SU-DHL-6 (cell line): Measurements from ENCODE around the gene IFNA7.
"Not testable (repeated sequence)": the region's sequence is repeated elsewhere in the genome, so short reads cannot be mapped to it uniquely, and the experiment has no call there.

Experiments used
- H2AFZ ChIP-seq: fragments of 200-600 bp; sonication (generic); 2 replicates; pipeline ENCODE4 v1.6.1; 2014; ENCODE audit warnings: low read depth, mild to moderate bottlenecking, moderate library complexity, mixed read lengths, antibody characterized with exemption, low read length; ENCODE audit not compliant: severe bottlenecking
- H3F3A ChIP-seq: fragments of 200-600 bp; shearing (Covaris generic); 2 replicates; pipeline ENCODE4 v1.6.0; 2016; ENCODE audit warnings: antibody characterized with exemption, mild to moderate bottlenecking; ENCODE audit not compliant: insufficient read depth
- H3K27ac ChIP-seq: fragments of 200-600 bp; sonication (generic); 2 replicates; pipeline ENCODE4 v1.5.1; 2016; ENCODE audit warnings: low read depth, mild to moderate bottlenecking, low read length, moderate library complexity, mixed read lengths
- H3K27me3 ChIP-seq: fragments of 200-600 bp; sonication (generic), shearing (Covaris generic); 2 replicates; pipeline ENCODE4 v1.6.0; 2014; ENCODE audit warnings: mild to moderate bottlenecking, low read length
- H3K36me3 ChIP-seq: fragments of 200-600 bp; sonication (generic); 2 replicates; pipeline ENCODE4 v1.6.1; 2014; ENCODE audit warnings: mild to moderate bottlenecking, low read length, mixed read lengths
- H3K4me2 ChIP-seq: fragments of 300-600, 200-600 bp; shearing (Covaris generic), sonication (generic); 2 replicates; pipeline ENCODE4 v1.6.0; 2014; ENCODE audit warnings: low read length, low read depth, mild to moderate bottlenecking; ENCODE audit not compliant: poor library complexity, severe bottlenecking
- H3K4me3 ChIP-seq: fragments of 200-600 bp; sonication (generic); 2 replicates; pipeline ENCODE4 v1.5.1; 2014; ENCODE audit warnings: antibody characterized with exemption, low read length, mild to moderate bottlenecking, mixed read lengths; ENCODE audit not compliant: insufficient read depth, poor library complexity, severe bottlenecking
- H3K79me2 ChIP-seq: fragments of 200-600 bp; sonication (generic); 2 replicates; pipeline ENCODE4 v1.6.1; 2014; ENCODE audit warnings: mild to moderate bottlenecking, low read length, moderate library complexity; ENCODE audit not compliant: insufficient read depth
- H3K9ac ChIP-seq: fragments of 200-600 bp; sonication (generic); 2 replicates; pipeline ENCODE4 v1.7.0; 2014; ENCODE audit warnings: mild to moderate bottlenecking, low read length
- H3K9me2 ChIP-seq: fragments of 200-600 bp; sonication (generic); replicated peaks from 2 replicates; pipeline ENCODE4 v1.6.1; 2014; ENCODE audit warnings: low read length; ENCODE audit not compliant: insufficient read depth
- H3K9me3 ChIP-seq: fragments of 200-600 bp; sonication (generic); 2 replicates; pipeline ENCODE4 v1.6.1; 2014; ENCODE audit warnings: low read length, mixed read lengths; ENCODE audit not compliant: insufficient read depth
- H4K20me1 ChIP-seq: fragments of 200-600 bp; sonication (generic); 2 replicates; pipeline ENCODE4 v1.6.1; 2014; ENCODE audit warnings: low read depth, mild to moderate bottlenecking, antibody characterized with exemption, low read length, moderate library complexity, mixed read lengths
- EZH2phosphoT487 ChIP-seq: fragments of 200-600 bp; sonication (generic), shearing (Covaris generic); conservative IDR thresholded peaks from 2 replicates; pipeline ENCODE4 v1.6.1; 2018; ENCODE audit warnings: mild to moderate bottlenecking, antibody characterized with exemption, low read length, moderate library complexity, mixed read lengths
- TF ChIP-seq, protein P1 (sequence below): fragments of 200-600 bp; sonication (generic); IDR thresholded peaks from one replicate; pipeline ENCODE4 v1.5.1; 2017; ENCODE audit warnings: antibody characterized with exemption, mild to moderate bottlenecking, low read length, moderate library complexity; ENCODE audit not compliant: insufficient read depth, poor library complexity, severe bottlenecking

IFNA7 gene

GRCh38 chr9:21194867-21195776 lies 6.9 kb downstream of the IFNA7 start:
- not testable (repeated sequence) for H3F3A ChIP-seq, H3K9me3 ChIP-seq, H4K20me1 ChIP-seq, H3K4me3 ChIP-seq, H3K9ac ChIP-seq, H3K79me2 ChIP-seq, H3K36me3 ChIP-seq, H3K27me3 ChIP-seq, H3K9me2 ChIP-seq, H2AFZ ChIP-seq, H3K27ac ChIP-seq
- peak overlapping the region; percentile 22 for H3K4me2 ChIP-seq
- TF ChIP-seq, protein P1, sequence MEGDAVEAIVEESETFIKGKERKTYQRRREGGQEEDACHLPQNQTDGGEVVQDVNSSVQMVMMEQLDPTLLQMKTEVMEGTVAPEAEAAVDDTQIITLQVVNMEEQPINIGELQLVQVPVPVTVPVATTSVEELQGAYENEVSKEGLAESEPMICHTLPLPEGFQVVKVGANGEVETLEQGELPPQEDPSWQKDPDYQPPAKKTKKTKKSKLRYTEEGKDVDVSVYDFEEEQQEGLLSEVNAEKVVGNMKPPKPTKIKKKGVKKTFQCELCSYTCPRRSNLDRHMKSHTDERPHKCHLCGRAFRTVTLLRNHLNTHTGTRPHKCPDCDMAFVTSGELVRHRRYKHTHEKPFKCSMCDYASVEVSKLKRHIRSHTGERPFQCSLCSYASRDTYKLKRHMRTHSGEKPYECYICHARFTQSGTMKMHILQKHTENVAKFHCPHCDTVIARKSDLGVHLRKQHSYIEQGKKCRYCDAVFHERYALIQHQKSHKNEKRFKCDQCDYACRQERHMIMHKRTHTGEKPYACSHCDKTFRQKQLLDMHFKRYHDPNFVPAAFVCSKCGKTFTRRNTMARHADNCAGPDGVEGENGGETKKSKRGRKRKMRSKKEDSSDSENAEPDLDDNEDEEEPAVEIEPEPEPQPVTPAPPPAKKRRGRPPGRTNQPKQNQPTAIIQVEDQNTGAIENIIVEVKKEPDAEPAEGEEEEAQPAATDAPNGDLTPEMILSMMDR = peak; percentile 78

DNA sequence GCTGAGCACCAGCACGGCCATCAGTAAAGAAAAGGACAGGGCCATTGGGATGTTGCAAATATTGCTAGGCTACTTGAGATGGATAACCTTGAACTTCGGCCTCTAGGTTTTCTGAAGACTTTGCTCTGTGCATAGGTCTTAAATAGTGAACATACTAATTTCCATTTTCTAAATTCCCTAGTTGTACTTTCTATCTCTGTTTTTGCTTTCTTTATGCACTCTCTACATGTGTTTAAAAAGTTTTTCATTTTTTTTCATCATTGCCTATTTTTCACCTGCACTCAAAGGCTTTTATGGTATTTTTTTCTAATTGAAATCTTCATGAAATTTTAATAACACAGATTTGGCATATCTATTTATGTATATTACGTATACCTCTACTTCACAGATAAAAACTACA lies 14.5 kb downstream of the IFNA7 start, which contains the start of gene IFNA4:
IFNA4 (minus strand) TSS at position 101 of the 400 bp plus-strand sequence; CDS start at position 45, 56 bp downstream.
- H4K20me1 ChIP-seq, H3K27ac ChIP-seq, H3K36me3 ChIP-seq, H3K4me3 ChIP-seq, H3K9me2 ChIP-seq, H2AFZ ChIP-seq, H3K79me2 ChIP-seq, H3K4me2 ChIP-seq, H3F3A ChIP-seq, H3K9ac ChIP-seq, H3K9me3 ChIP-seq, H3K27me3 ChIP-seq: not testable (repeated sequence)

- not testable (repeated sequence) for H3F3A ChIP-seq, H3K27ac ChIP-seq, H3K9me2 ChIP-seq, H3K4me2 ChIP-seq, H3K9ac ChIP-seq, H3K4me3 ChIP-seq, H3K9me3 ChIP-seq, H3K27me3 ChIP-seq, H3K36me3 ChIP-seq, H2AFZ ChIP-seq, H3K79me2 ChIP-seq, H4K20me1 ChIP-seq
- TF ChIP-seq, protein P1 = peak; percentile 80
These were observed 18.9 kb downstream of the IFNA7 start for GRCh38 chr9:21182810-21183736.

- TF ChIP-seq, protein P1 = no peak
- no peak for TF ChIP-seq EZH2phosphoT487
- Histone ChIP-seq H3F3A (no peaks in the 10 kb centered on the region), H4K20me1 (no peaks in the 10 kb centered on the region), H3K9me2 (no peaks in the 10 kb centered on the region), H3K9me3 (no peaks in the 10 kb centered on the region), H3K79me2 (no peaks in the 10 kb centered on the region), H3K9ac (no peak overlapping the region), H3K36me3 (no peaks in the 10 kb centered on the region), H3K27ac (no peak overlapping the region), H3K27me3 (no peaks in the 10 kb centered on the region), H3K4me2 (no peak overlapping the region), H2AFZ (no peak overlapping the region), H3K4me3 (no peak overlapping the region)
These were observed 27.3 kb downstream of the IFNA7 start for GRCh38 chr9:21174671-21175070.
